Caco-2 (cell line): Measurements from ENCODE around the gene PCBP3. TPM values are rescaled to one million over a fixed set of nuclear protein-coding genes. Genes with fewer than 3 reads are reported as not detected.

ENCODE experiments used
- BruUV-seq: library from RNA; stranded (reverse); fragments of 400-500 nt; replicated peaks from 2 replicates; lab custom pipeline; 2021; lab: Mats Ljungman, UMichigan
- CTCF ChIA-PET: fragments of 300-600 bp; sonication (Branson Sonifier 250); formaldehyde crosslinking; loops from one replicate; lab custom pipeline; 2022; ENCODE audit warnings: antibody characterized with exemption; lab: Charles Lee
- POLR2A ChIA-PET: fragments of 300-600 bp; sonication (Branson Sonifier 250); formaldehyde crosslinking; loops from one replicate; lab custom pipeline; 2022; ENCODE audit warnings: antibody characterized with exemption; lab: Charles Lee
- DNase-seq, 2 experiments: peaks; one replicate each; pipeline versions ENCODE4 v3.0.0 to v3.0.0-alpha.2; 2020 to 2022
- H3K27me3 ChIP-seq: replicated peaks from 2 replicates; pipeline ENCODE4 v1.6.0; 2011; ENCODE audit warnings: low read length; ENCODE audit not compliant: control insufficient read depth, insufficient read depth
- H3K36me3 ChIP-seq: 2 replicates; pipeline ENCODE4 v1.5.1; 2011; ENCODE audit warnings: low read length; ENCODE audit not compliant: control insufficient read depth, insufficient read depth
- H3K4me1 ChIP-seq: fragments of 250-450 bp; sonication (Bioruptor Pico); 2 replicates; pipeline ENCODE4 v1.5.1; 2020; ENCODE audit warnings: mild to moderate bottlenecking
- H3K4me3 ChIP-seq: 2 replicates; pipeline ENCODE4 v1.5.1; 2011; ENCODE audit warnings: low read depth, mild to moderate bottlenecking, control low read depth, low read length
- H3K9me3 ChIP-seq: fragments of 250-450 bp; sonication (Bioruptor Pico); 2 replicates; pipeline ENCODE4 v1.5.1; 2020; ENCODE audit warnings: mild to moderate bottlenecking, moderate library complexity
- H3K27ac Mint-ChIP-seq: one replicate; pipeline ENCODE4 v1.8.0; 2022; ENCODE audit warnings: mixed read lengths; ENCODE audit not compliant: unreplicated experiment
- H3K27me3 Mint-ChIP-seq: one replicate; pipeline ENCODE4 v1.8.0; 2022; ENCODE audit warnings: mixed read lengths; ENCODE audit not compliant: insufficient read depth, unreplicated experiment
- H3K36me3 Mint-ChIP-seq: one replicate; pipeline ENCODE4 v1.8.0; 2022; ENCODE audit warnings: mild to moderate bottlenecking, mixed read lengths; ENCODE audit not compliant: insufficient read depth, unreplicated experiment
- H3K4me1 Mint-ChIP-seq: one replicate; pipeline ENCODE4 v1.8.0; 2022; ENCODE audit warnings: low read depth, mixed read lengths; ENCODE audit not compliant: unreplicated experiment
- H3K4me3 Mint-ChIP-seq: one replicate; pipeline ENCODE4 v1.8.0; 2022; ENCODE audit warnings: mild to moderate bottlenecking, moderate library complexity, mixed read lengths; ENCODE audit not compliant: unreplicated experiment
- H3K9me3 Mint-ChIP-seq: one replicate; pipeline ENCODE4 v1.8.0; 2022; ENCODE audit warnings: mixed read lengths; ENCODE audit not compliant: unreplicated experiment
- intact Hi-C: fragments of 100-400 bp; cut with micrococcal nuclease; formaldehyde crosslinking; loops from one replicate; pipeline ENCODE4 v1.10.0; 2022; ENCODE audit not compliant: unreplicated experiment
- total RNA-seq: library from RNA; stranded (reverse); gene quantifications from 2 replicates; pipeline ENCODE4 v1.2.3, GENCODE V29; 2022
- TF ChIP-seq, protein P1 (sequence below), 2 experiments: fragments of 200-600 bp in 1 of 2; IDR thresholded peaks; 1 replicate in 1 of 2; 2 replicates in 1 of 2; pipeline versions ENCODE4 v1.5.1 to v1.8.0; 2011 to 2022; ENCODE audit warnings: antibody characterized with exemption in 1 of 2, control low read depth in 1 of 2, inconsistent platforms in 1 of 2, low read depth in 1 of 2, low read length in 1 of 2, mild to moderate bottlenecking in 1 of 2, moderate library complexity in 1 of 2; ENCODE audit not compliant: insufficient read depth in 1 of 2, severe bottlenecking in 1 of 2, unreplicated experiment in 1 of 2

The PCBP3 gene
- total RNA-seq, 1 experiment from 2014 or later, result 0.75 TPM

DNA sequence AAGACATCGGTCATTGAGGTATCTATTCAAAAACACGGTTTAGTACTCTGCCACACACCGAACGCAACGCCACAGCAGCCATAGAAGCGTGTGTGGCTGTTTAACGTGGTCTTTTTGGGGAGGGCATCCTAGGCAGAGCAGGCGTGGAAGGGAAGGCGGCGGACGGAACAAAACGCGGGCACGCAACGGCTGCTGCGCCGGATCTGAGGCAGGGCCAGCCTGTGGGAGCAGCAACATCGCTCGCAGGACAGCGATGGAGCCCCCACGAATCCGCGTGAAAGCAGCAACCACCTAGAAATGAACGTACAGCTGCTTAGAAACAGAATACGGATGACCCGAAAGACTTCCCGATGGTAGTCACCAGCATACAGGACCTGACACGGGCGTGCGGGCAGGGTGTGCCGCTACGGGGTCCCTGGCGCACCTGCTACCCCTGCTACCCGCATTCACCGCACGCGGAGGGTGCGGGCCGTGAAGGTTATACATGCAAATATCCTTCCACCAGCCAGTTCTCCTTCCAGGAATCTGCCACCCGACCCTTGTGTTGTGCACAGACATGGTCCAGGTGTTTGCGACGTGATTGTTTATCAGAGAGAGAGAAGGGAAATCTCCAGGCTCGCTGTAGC lies 223.6 kb downstream of the PCBP3 start:
- Mint-ChIP-seq H3K27me3 (peaks cover 16% of the 10 kb centered on the region), H3K27ac (no peak overlapping the region), H3K4me1 (no peaks in the 10 kb centered on the region), H3K9me3 (no peaks in the 10 kb centered on the region), H3K36me3 (peaks cover 5% of the 10 kb centered on the region), H3K4me3 (no peak overlapping the region)
- CTCF ChIA-PET, result no interaction called here
- no TSS peak for BruUV-seq
- H3K36me3 ChIP-seq, result no peaks in the 10 kb centered on the region
- POLR2A ChIA-PET, result no interaction called here
- H3K4me1 ChIP-seq, result no peaks in the 10 kb centered on the region
- intact Hi-C loops, result no loop called here
- peak in 1 of 2 experiments; percentile 22 for DNase-seq
- no peak overlapping the region for H3K4me3 ChIP-seq
- H3K9me3 ChIP-seq, result no peaks in the 10 kb centered on the region
- TF ChIP-seq, protein P1, sequence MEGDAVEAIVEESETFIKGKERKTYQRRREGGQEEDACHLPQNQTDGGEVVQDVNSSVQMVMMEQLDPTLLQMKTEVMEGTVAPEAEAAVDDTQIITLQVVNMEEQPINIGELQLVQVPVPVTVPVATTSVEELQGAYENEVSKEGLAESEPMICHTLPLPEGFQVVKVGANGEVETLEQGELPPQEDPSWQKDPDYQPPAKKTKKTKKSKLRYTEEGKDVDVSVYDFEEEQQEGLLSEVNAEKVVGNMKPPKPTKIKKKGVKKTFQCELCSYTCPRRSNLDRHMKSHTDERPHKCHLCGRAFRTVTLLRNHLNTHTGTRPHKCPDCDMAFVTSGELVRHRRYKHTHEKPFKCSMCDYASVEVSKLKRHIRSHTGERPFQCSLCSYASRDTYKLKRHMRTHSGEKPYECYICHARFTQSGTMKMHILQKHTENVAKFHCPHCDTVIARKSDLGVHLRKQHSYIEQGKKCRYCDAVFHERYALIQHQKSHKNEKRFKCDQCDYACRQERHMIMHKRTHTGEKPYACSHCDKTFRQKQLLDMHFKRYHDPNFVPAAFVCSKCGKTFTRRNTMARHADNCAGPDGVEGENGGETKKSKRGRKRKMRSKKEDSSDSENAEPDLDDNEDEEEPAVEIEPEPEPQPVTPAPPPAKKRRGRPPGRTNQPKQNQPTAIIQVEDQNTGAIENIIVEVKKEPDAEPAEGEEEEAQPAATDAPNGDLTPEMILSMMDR (IDR thresholded peaks at IDR 0.05; ENCODE audit: insufficient read depth in 1 of 2, low read depth in 1 of 2, low read length in 1 of 2, severe bottlenecking in 1 of 2, unreplicated experiment in 1 of 2), result no peak
- H3K27me3 ChIP-seq, result no peaks in the 10 kb centered on the region

DNA sequence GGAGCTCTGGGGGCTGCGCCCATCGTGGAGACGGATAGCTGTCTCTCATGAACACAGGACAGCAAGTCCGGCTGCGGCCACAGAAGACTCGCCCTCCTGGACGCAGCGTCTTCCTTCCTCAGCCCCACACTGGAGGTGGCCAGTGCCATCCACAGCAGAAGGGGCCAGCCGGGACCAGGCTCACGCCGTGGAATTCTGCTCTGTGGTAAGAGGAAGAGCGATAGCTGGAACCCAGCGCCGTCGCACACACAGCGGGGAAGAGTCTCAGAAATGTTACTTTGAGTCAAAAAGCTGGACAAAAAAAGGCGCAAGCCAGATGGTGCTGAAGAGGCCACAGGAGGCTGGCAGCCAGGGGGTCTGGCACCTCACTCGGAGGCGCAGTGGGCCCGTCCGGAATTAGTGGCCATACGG lies 224.2 kb downstream of the PCBP3 start:
- no peaks in the 10 kb centered on the region for H3K9me3 Mint-ChIP-seq
- no peak overlapping the region for H3K4me3 Mint-ChIP-seq
- TF ChIP-seq, protein P1 (IDR thresholded peaks at IDR 0.05; ENCODE audit: insufficient read depth in 1 of 2, low read depth in 1 of 2, low read length in 1 of 2, severe bottlenecking in 1 of 2, unreplicated experiment in 1 of 2), result no peak
- Histone ChIP-seq H3K27me3 (no peaks in the 10 kb centered on the region), H3K4me3 (no peak overlapping the region), H3K9me3 (no peaks in the 10 kb centered on the region), H3K36me3 (no peaks in the 10 kb centered on the region), H3K4me1 (no peaks in the 10 kb centered on the region)
- BruUV-seq, result no TSS peak
- H3K36me3 Mint-ChIP-seq, result peaks cover 5% of the 10 kb centered on the region
- H3K27me3 Mint-ChIP-seq, result peaks cover 16% of the 10 kb centered on the region
- H3K27ac Mint-ChIP-seq, result no peak overlapping the region
- ChIA-PET POLR2A (interaction anchor here (0.7 kb wide), 1 partner anchor 62 kb away, joined by 9 read pairs; no protein-coding TSS in a partner anchor), CTCF (no interaction called here)
- DNase-seq, result no peak
- H3K4me1 Mint-ChIP-seq, result no peaks in the 10 kb centered on the region
- intact Hi-C loops, result no loop called here

DNA sequence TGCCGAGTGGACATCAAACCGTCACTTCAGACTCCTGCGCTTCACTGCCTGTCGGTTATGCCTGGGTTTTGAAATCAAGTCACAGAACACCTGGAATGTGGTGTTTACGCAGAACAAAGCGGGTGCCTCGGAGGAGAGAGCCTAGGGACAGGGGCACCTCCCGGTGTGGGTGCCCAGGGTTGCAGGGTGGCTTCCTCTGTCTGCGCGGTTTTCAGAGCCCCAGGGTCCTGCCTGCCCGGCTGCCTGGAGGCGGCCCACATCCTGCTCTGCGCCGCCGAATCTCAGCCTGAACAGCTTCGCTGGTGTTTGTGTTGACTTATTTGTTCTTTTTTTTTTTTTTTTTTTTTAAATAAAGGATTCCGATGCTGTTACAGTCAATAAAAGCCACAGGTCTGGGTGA lies 224.6 kb downstream of the PCBP3 start:
- CTCF ChIA-PET, result no interaction called here
- no peaks in the 10 kb centered on the region for H3K4me1 ChIP-seq
- no peak overlapping the region for H3K4me3 ChIP-seq
- intact Hi-C loops, result no loop called here
- H3K4me1 Mint-ChIP-seq, result no peaks in the 10 kb centered on the region
- no peaks in the 10 kb centered on the region for H3K36me3 ChIP-seq
- H3K36me3 Mint-ChIP-seq, result peaks cover 5% of the 10 kb centered on the region
- H3K4me3 Mint-ChIP-seq, result no peak overlapping the region
- TF ChIP-seq, protein P1 (IDR thresholded peaks at IDR 0.05; ENCODE audit: insufficient read depth in 1 of 2, low read depth in 1 of 2, low read length in 1 of 2, severe bottlenecking in 1 of 2, unreplicated experiment in 1 of 2), result no peak
- DNase-seq, result no peak
- H3K27ac Mint-ChIP-seq, result no peak overlapping the region
- no peaks in the 10 kb centered on the region for H3K9me3 ChIP-seq
- no TSS peak for BruUV-seq
- no peaks in the 10 kb centered on the region for H3K9me3 Mint-ChIP-seq
- H3K27me3 Mint-ChIP-seq, result peaks cover 16% of the 10 kb centered on the region
- H3K27me3 ChIP-seq, result no peaks in the 10 kb centered on the region
- POLR2A ChIA-PET, result interaction anchor here (0.7 kb wide), 1 partner anchor 61 kb away, joined by 9 read pairs; no protein-coding TSS in a partner anchor
